DOHH2 (cell line): ENCODE data around the gene PTEN.
"Not testable (repeated sequence)": the region's sequence is repeated elsewhere in the genome, so short reads cannot be mapped to it uniquely, and the experiment has no call there.

Experiments
- EZH2phosphoT487 ChIP-seq: fragments of 200-600 bp; sonication (generic); IDR thresholded peaks from 2 replicates; pipeline ENCODE4 v1.6.1; 2017; ENCODE audit warnings: borderline replicate concordance, mild to moderate bottlenecking, antibody characterized with exemption, low read length, moderate library complexity, mixed read lengths
- TF ChIP-seq, protein P1 (sequence below): fragments of 200-600 bp; sonication (generic); IDR thresholded peaks from one replicate; pipeline ENCODE4 v1.5.1; 2014; ENCODE audit warnings: antibody characterized with exemption, mild to moderate bottlenecking, low read depth, low read length; ENCODE audit not compliant: poor library complexity, severe bottlenecking

GRCh38 chr10:87881373-87882059, 18.1 kb downstream of the PTEN start:
- TF ChIP-seq, protein P1, sequence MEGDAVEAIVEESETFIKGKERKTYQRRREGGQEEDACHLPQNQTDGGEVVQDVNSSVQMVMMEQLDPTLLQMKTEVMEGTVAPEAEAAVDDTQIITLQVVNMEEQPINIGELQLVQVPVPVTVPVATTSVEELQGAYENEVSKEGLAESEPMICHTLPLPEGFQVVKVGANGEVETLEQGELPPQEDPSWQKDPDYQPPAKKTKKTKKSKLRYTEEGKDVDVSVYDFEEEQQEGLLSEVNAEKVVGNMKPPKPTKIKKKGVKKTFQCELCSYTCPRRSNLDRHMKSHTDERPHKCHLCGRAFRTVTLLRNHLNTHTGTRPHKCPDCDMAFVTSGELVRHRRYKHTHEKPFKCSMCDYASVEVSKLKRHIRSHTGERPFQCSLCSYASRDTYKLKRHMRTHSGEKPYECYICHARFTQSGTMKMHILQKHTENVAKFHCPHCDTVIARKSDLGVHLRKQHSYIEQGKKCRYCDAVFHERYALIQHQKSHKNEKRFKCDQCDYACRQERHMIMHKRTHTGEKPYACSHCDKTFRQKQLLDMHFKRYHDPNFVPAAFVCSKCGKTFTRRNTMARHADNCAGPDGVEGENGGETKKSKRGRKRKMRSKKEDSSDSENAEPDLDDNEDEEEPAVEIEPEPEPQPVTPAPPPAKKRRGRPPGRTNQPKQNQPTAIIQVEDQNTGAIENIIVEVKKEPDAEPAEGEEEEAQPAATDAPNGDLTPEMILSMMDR, result not testable (repeated sequence)
- TF ChIP-seq EZH2phosphoT487, result not testable (repeated sequence)
